ENCODE data around the gene GLB1L.
"Not testable (repeated sequence)": the region's sequence is repeated elsewhere in the genome, so short reads cannot be mapped to it uniquely, and the experiment has no call there.

GLB1L gene

DNA sequence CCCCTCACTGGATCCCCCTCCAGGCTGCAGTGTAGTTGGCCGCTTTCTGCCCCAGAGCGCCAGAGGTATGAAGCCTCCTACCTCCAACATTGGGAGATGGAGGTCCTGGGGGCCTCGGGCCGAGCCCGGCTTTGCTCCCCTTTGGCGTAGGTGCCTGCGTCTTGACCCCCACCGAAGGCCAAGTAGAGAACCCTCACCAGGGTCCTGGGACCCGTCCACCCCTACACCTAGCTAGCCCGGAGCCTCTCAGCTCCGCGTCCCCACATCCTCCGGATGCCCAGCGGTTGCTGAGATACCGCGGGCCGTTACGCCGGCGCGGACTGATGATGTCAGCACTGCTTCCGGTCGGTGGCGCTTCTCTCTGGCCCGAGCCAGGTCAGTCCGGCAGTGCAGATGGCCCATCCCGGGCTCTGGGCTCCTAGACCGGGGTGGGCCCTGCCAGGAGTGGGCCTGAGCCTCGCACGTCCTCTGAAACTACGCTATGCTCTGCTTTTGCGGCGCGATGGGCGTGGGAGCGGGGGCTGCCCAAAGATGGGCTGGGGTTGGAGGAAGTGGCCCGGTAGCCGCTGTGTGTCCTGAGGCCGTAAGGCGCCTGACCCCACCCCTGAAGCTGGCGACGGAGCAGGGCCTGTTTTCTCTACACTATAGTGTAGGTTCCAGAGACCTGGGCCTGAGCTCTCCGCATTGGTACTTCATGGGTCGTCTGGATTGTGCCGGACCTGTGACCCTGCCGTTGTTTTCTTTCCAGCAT is at the start of gene GLB1L, which contains the start of gene STK16:
GLB1L (minus strand) TSS at position 297 of the 751 bp plus-strand sequence. CDS start 1,871 bp downstream, outside the sequence.
STK16 (plus strand) TSS at position 332 of the 751 bp plus-strand sequence. CDS start 521 bp downstream, outside the sequence.
- peak; percentile 94 for DNase-seq

- peak; percentile 85 for DNase-seq
Observed at GRCh38 chr2:219294356-219295351, 49.4 kb upstream of the GLB1L start.

GRCh38 chr2:219293736-219294231 is 48.5 kb upstream of the GLB1L start:
- no peak for DNase-seq

- no peak for DNase-seq
Observed at GRCh38 chr2:219292616-219293015, 47.4 kb upstream of the GLB1L start.

DNA sequence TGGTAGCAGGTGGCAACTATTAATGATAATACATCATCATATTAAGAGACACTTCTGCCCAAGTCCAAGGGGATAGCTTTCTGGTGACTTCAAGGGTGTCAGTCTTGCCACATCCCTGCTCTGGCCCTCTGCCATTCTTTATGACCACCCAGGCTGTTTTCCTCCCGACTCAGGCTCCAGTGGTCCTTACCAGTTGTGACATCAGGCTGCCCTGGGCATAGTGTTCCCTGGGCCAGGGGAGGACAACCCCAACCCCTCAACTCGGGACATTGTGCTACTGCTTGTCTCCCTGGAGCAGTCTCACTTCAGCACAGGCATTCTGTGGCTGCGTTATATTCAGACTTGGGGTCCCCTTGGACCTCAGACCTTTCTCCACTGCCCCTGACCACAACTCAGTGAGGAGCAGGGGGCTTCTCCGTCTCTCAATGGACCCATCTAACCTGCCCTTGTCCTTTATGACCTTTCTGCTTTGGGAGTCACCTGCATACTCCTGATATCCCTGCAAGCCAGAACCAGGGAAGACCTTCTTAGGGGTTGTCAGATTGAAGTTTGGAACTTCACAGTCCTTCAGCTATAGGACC is 46.8 kb upstream of the GLB1L start:
- no peak for DNase-seq

DNA sequence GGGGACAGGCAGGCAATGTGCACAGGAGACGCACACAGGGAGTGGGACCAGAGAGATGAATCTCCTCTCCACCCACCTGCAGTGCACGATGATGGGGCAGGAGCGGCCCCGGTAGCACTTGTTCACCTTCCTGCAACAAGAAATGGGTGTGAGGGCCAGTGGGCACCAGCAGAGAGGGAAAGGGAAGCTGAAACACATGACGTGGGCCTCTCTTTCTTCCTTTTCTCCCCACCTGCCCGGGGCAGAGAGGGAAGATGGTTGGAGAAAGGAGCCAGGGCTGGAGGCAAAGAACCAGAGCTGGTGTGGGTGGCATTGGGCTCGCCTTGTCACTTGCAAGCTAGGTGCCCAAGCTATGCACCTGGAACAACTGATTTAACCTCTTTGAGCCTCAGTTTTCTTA is 46.1 kb upstream of the GLB1L start:
- DNase-seq, result no peak

DNA sequence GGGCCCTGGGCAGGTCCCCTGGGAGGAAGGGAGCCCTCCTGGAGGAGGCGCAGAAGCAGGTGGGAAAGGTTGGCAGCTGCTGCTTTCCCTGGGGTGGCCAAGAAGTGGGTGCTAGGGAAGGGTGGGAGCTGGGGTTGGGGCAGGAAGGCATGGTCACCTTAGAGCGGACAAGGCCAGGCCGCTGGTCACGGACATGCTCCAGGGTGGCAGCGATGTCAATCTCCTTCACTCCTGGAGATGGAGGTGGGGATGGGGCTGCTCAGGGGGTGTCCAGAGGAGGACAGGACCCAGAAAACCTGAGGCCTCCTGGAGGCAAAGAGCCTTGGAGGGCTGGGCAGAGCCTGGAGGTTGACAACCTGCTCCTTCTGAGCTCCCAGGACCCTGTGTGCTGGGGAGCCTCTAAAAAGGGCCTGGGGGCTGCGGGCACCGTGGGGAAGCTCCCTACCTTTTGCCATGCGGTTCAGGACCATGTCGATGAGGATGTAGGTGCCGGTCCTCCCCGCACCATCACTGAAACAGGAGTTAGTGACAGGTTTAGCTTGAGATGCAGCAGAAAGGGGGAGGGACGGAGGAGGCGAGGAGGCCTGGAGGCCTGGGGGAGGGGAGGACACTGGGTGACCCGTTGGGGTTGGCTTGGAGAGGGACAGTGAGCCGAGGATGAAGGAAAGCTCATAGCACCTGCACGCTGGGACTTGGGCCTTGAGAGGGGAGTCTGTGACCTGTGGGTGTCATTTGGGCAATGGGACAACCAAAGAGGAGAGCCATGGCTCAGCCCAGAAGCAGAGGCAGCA is 45.3 kb upstream of the GLB1L start:
- DNase-seq, result no peak

- DNase-seq, result peak; percentile 79
Observed at GRCh38 chr2:219289537-219290361, 44.5 kb upstream of the GLB1L start.

DNA sequence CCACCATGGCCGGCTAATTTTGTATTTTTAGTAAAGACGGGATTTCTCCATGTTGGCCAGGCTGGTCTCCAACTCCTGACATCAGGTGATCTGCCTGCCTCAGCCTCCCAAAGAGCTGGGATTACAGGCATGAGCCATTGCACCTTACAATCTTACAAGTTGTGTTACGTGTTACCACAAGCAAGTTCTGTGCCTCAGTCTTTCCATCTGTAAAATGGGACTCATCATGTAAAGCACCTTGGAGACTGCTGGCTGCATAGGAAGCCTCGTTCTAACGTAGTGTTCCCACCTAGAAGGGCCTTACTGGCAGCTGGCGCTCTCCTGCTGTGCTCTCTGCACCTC is 43.9 kb upstream of the GLB1L start:
- no peak for DNase-seq

DNA sequence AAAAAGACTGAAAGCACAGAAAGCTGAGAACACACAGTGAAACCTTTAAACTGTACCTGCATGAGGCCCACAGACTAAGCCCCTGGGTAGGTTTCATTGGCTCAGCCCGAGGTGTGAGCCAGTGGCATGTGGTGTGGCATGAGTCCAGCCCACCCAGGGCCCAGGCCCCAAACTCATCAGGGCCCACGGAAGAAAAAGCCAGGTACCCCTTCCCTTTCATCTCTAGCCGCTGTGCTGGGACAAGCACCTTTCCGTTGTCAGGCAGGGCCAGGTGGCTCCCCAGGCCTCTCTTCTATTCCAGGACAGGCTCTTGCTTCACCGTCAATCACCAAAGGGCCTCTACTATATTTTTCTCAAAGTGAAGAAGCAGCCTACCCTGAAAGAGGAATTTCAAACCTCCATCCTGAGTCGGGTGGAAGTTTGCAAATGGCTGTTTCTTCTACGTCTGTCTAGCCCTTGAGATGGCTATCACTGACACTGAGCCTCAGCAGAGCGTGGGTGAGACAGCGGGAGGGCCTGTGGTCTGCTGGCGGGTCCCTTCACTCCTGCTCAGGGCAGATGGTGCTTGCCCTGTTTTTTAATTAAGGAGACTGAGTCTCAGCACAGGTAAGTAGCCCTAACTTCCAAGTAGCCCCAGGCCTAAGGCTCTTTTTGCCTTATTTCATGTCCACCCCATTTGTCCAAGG is 42.5 kb upstream of the GLB1L start:
- DNase-seq, result peak; percentile 68

GRCh38 chr2:219287116-219287440 is 41.8 kb upstream of the GLB1L start:
- DNase-seq, result not testable (repeated sequence)

- peak; percentile 72 for DNase-seq
Observed at GRCh38 chr2:219286436-219287115, 41.3 kb upstream of the GLB1L start.

DNA sequence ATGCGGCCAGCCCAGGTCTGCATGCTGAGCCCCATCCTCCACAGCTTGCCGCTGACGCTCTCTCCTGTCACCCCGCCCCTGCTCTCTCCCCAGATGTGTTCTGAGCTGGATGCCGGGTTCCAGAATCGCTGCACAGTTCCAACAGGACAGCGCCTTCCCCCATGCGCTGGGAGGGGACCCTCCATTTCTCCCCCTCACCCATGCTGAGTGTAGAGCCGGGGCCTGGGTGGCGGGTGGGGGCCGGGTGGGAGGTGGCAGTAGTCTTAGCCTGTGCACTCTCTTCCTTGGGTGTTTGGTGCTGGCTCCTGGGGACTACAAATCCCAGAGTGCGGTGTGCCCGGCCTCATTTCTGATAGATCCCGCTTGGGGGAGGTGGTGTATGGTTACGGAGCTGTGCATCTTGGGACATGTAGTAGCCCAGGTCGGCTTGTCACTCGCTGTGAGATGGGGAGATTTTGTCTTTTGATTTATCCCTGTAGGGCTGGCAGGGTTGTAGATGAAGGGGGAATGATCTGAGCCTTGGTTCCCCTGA is 40.7 kb upstream of the GLB1L start:
- DNase-seq, result peak; percentile 64

- DNase-seq, result no peak
Observed at GRCh38 chr2:219285373-219285735, 40.1 kb upstream of the GLB1L start.

DNA sequence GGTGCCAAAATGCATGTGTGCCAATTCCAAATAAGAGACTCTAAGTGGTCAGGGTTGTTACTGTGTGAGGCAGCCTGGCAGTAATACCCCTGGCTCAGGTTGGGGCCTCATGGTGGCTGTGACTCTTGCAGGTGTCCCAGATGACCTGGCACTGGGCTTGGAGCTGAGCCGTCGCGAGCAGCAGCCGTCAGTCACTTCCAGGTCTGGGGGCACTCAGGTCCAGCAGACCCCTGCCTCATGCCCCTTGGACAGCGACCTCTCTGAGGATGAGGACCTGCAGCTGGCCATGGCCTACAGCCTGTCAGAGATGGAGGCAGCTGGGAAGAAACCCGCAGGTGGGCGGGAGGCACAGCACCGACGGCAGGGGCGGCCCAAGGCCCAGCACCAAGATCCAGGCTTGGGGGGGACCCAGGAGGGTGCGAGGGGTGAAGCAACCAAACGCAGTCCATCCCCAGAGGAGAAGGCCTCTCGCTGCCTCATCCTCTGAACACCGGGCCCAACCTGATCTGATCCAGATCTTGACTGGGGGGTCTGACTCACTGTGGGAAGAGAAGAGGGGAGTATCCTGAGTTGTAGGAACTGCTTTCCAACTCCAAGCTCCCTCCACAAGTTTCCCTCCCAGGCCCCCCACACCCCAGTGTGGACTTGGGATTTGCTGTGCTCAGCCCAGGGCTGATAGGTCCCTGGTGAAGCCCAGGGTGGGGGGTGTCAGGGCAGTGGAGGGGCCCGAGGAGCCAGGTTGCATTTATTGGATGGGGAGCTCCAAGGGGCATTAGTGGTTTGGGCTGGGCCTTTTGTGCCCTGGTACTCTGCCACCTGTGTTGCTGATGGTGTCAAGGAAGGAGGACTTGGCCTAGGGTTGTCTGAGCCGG is 39.5 kb upstream of the GLB1L start:
- no peak for DNase-seq

- no peak for DNase-seq
Observed at GRCh38 chr2:219282943-219283581, 37.8 kb upstream of the GLB1L start.

DNA sequence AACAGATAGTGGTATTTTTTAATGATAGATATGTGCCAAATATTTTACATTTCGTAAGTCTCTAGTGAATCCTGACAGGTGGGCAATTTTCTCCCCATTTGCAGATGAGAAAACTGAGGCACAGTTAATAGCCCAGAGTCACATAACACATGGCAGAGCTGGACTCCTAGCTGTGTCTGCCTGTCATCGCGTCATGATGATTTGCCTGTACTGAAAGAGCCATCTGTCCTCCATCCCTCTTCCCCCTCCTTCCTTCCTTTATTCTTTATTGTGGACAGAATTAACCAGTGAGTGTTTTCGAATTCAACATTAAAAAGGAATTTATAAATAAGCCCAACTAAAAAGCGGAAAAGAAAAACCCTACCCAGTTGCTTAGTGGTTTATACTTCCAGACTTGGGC is 37.1 kb upstream of the GLB1L start:
- DNase-seq, result no peak

- DNase-seq, result no peak
Observed at GRCh38 chr2:219281588-219281987, 36.3 kb upstream of the GLB1L start.

- no peak for DNase-seq
Observed at GRCh38 chr2:219280651-219281050, 35.4 kb upstream of the GLB1L start.

Measured in hematopoietic multipotent progenitor cell treated with erythropoietin and hydrocortisone succinate and interleukin-3 and kit ligand, for 6 days (in vitro differentiated cells).